HEK293 (cell line): Measurements from ENCODE around the gene ANKRD13A.

Experiments
- CTCF ChIP-seq: fragments of 450-650 bp; formaldehyde crosslinking; IDR thresholded peaks from 2 replicates; pipeline ENCODE4 v1.5.1; 2016; ENCODE audit warnings: missing biosample characterization, missing genetic modification characterization
- ZNF449 ChIP-seq: fragments of 450-650 bp; formaldehyde crosslinking; IDR thresholded peaks from 2 replicates; pipeline ENCODE4 v1.5.1; 2017; ENCODE audit warnings: missing biosample characterization, mild to moderate bottlenecking, missing genetic modification characterization, moderate library complexity
- ZNF660 ChIP-seq: fragments of 450-650 bp; IDR thresholded peaks from 2 replicates; pipeline ENCODE4 v1.5.1; 2018; ENCODE audit warnings: missing biosample characterization, mild to moderate bottlenecking, missing genetic modification characterization
- ZSCAN5A ChIP-seq: fragments of 450-650 bp; formaldehyde crosslinking; IDR thresholded peaks from 2 replicates; pipeline ENCODE4 v1.5.1; 2016; ENCODE audit warnings: missing biosample characterization, missing genetic modification characterization

GRCh38 chr12:110005319-110005973, 6.2 kb downstream of the ANKRD13A start:
- no peak for TF ChIP-seq ZNF660
- no peak for TF ChIP-seq CTCF
- TF ChIP-seq ZSCAN5A (tag by site-specific recombination) = no peak
- TF ChIP-seq ZNF449 (tag by site-specific recombination) = no peak
